Esophagus muscularis mucosa (tissue), 4 donors: ENCODE measurements around the gene NPB.
"Not testable (repeated sequence)": the region's sequence is repeated elsewhere in the genome, so short reads cannot be mapped to it uniquely, and the experiment has no call there.

Experiments used
- EP300 ChIP-seq: sonication (generic); formaldehyde crosslinking; IDR thresholded peaks from one replicate; pipeline ENCODE4 v1.6.1; 2017; ENCODE audit warnings: antibody characterized with exemption
- POLR2A ChIP-seq: fragments of 450-650 bp; IDR thresholded peaks from one replicate; pipeline ENCODE4 v1.6.1; 2017; ENCODE audit warnings: antibody characterized with exemption, moderate library complexity, mild to moderate bottlenecking, low read depth
- TF ChIP-seq, protein P1 (sequence below), 3 experiments: fragments of 200-600 bp in 2 of 3; fragments of 450-650 bp in 1 of 3; sonication (generic) in 2 of 3; IDR thresholded peaks; one replicate each; pipeline ENCODE4 v1.5.1; 2017 to 2019; ENCODE audit warnings: antibody characterized with exemption in 3 of 3, mild to moderate bottlenecking in 2 of 3, moderate library complexity in 1 of 3

DNA sequence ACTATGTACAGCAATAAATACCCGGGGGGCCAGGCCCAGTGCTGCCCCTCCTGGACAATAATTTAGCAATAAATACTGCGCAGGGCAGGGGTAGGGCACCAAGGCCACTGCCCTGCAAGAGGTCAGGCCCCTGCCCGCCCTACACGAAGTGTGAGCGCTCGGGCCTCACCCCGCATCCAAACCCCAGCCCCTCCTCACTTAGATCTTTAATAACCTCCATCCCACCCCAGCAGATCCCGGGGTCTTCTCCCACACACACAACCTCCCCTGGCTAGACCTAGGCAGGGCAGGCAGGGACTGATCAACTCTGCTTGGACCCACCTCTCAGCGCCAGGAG, 16.3 kb downstream of the NPB start:
- not testable (repeated sequence) for TF ChIP-seq POLR2A, EP300
- TF ChIP-seq, protein P1, sequence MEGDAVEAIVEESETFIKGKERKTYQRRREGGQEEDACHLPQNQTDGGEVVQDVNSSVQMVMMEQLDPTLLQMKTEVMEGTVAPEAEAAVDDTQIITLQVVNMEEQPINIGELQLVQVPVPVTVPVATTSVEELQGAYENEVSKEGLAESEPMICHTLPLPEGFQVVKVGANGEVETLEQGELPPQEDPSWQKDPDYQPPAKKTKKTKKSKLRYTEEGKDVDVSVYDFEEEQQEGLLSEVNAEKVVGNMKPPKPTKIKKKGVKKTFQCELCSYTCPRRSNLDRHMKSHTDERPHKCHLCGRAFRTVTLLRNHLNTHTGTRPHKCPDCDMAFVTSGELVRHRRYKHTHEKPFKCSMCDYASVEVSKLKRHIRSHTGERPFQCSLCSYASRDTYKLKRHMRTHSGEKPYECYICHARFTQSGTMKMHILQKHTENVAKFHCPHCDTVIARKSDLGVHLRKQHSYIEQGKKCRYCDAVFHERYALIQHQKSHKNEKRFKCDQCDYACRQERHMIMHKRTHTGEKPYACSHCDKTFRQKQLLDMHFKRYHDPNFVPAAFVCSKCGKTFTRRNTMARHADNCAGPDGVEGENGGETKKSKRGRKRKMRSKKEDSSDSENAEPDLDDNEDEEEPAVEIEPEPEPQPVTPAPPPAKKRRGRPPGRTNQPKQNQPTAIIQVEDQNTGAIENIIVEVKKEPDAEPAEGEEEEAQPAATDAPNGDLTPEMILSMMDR (IDR thresholded peaks at IDR 0.05): not testable (repeated sequence)
